Heart right ventricle (tissue), 16 donors: Measurements from ENCODE around the gene INAVA. TPM values are rescaled to one million over a fixed set of nuclear protein-coding genes. Genes with fewer than 3 reads are reported as not detected.

Source experiments
- ATAC-seq, 8 donors: fragments of 200-7000 bp; cut with Tn5 transposase; one replicate each; pipeline ENCODE4 v1.9.1; 2020; ENCODE audit warnings: mild to moderate bottlenecking in 8 of 8, moderate library complexity in 8 of 8, moderate number of reproducible peaks in 1 of 8
- DNase-seq, 2 donors: peaks; one replicate each; pipeline ENCODE4 v3.0.0-alpha.2; 2020
- H3K27ac ChIP-seq, 10 donors: fragments of 200-600 bp; sonication (generic) in 2 of 10; one replicate each; pipeline versions ENCODE4 v1.5.0 to v1.8.0; 2020 to 2022; ENCODE audit warnings: mild to moderate bottlenecking in 3 of 10
- H3K27me3 ChIP-seq, 7 donors: fragments of 200-600 bp; one replicate each; pipeline ENCODE4 v1.8.0; 2021 to 2022; ENCODE audit warnings: mild to moderate bottlenecking in 2 of 7
- H3K36me3 ChIP-seq, 9 donors: fragments of 200-600 bp; sonication (generic) in 1 of 9; one replicate each; pipeline versions ENCODE4 v1.5.0 to v1.8.0; 2020 to 2022; ENCODE audit warnings: mild to moderate bottlenecking in 2 of 9
- H3K4me1 ChIP-seq, 9 donors: fragments of 200-600 bp; sonication (generic) in 1 of 9; one replicate each; pipeline versions ENCODE4 v1.5.0 to v1.8.0; 2020 to 2022; ENCODE audit warnings: mild to moderate bottlenecking in 4 of 9
- H3K4me3 ChIP-seq, 10 donors: fragments of 200-600 bp; sonication (generic) in 2 of 10; one replicate each; pipeline versions ENCODE4 v1.5.0 to v1.8.0; 2020 to 2022; ENCODE audit warnings: mild to moderate bottlenecking in 7 of 10, moderate library complexity in 2 of 10
- H3K9me3 ChIP-seq, 11 donors: fragments of 200-600 bp in 10 of 11; sonication (generic) in 2 of 11; one replicate each; pipeline versions ENCODE4 v1.5.0 to v1.8.0; 2013 to 2022; ENCODE audit warnings: mild to moderate bottlenecking in 2 of 11, control low read depth in 1 of 11, moderate library complexity in 1 of 11
- CTCF ChIP-seq, 9 donors: fragments of 200-600 bp; sonication (generic) in 2 of 9; IDR thresholded peaks; one replicate each; pipeline versions ENCODE4 v1.5.0 to v1.8.0; 2021 to 2022; ENCODE audit warnings: antibody characterized with exemption in 9 of 9, mild to moderate bottlenecking in 5 of 9, moderate library complexity in 1 of 9
- WGBS, 2 donors: extraction: QIAGEN DNeasy Blood & Tissue Kit; methylation state at CpG; one replicate each; pipeline ENCODE4 v1.1.7; 2013; ENCODE audit warnings: inconsistent platforms in 1 of 2; 5-methylcytosine and 5-hydroxymethylcytosine counted together
- intact Hi-C, 10 donors: fragments of 100-400 bp; cut with DNase I; formaldehyde crosslinking; loops; one replicate each; pipeline versions ENCODE4 v1.11.1 to v1.14.2; 2022
- polyA plus RNA-seq, 2 donors: library from polyadenylated mRNA; stranded (reverse); fragments of 200-250 nt; gene quantifications; one replicate each; pipeline ENCODE4 v1.2.3, GENCODE V29; 2013
- total RNA-seq, 10 donors: library from RNA; stranded (reverse); fragmentation: NEBNext Ultra II Directional in 3 of 10; extraction: Animal tissue kit (Norgen Biotek cat#: 25700) in 3 of 10; gene quantifications; one replicate each; pipeline versions ENCODE4 v1.2.1 to v1.2.4, GENCODE V29; 2021 to 2023
- donor health status: Arrhythmogenic right ventricular cardiomyopathy.
- donor health status: ischemic (EF 13 %, LVEDD 7.1; RV severe dilation, severe dysfunction).
- donor health status: healthy with polysubstance abuse.
- donor health status: DM: no; HTN: yes; CAD: no.
- donor health status: DM: no; HTN: no; CAD: no.
- donor health status: ischemic (EF 25% LVEDD 6.9; RV normal size, moderate dysfunction).
- donor health status: ischemic (EF 25% LVEDD 5.7; RV mildly dilated, moderate dysfunction).
- donor health status: healthy.
- donor health status: DM: yes; HTN: yes; CAD: no.
- donor health status: Ischemic cardiomyopathy.
- donor health status: ischemic (EF 35%, LVEDD 5.7; RV mildly dilated, moderate dysfunction).
- donor health status: nonischemic (EF 11% LVEDD 7.7; RV severe dilation, severe dysfunction).
- donor health status: DM: yes; HTN: yes; CAD: no.
- donor health status: PGD.
- donor health status: ischemic (EF 29% LVEDD 5.4; RV normal size, mild dysfunction).
- donor health status: nonischemic (EF 23%, LVEDD 6.1; RV moderate dilation, normal function).

INAVA gene
- total and polyA plus RNA-seq, 12 donors: 0.01 to 0.29 (median 0.11) TPM; not detected in 7

- Histone ChIP-seq H3K36me3 (no peaks in the 10 kb centered on the region), H3K27me3 (peaks cover 0 to 32% (median 22%) of the 10 kb centered on the region in 7 donors), H3K4me3 (no peak overlapping the region), H3K9me3 (no peaks in the 10 kb centered on the region), H3K27ac (no peak overlapping the region), H3K4me1 (peaks cover 4 to 16% (median 10%) of the 10 kb centered on the region in 9 donors)
- ATAC-seq (no peak), DNase-seq (no peak)
- WGBS, 2 donors: 88 to 89% methylated on average over 9 of the region's 9 CpGs
- intact Hi-C loops: no loop called here
- TF ChIP-seq CTCF (IDR thresholded peaks at IDR 0.05): no peak
These were observed 1.3 kb downstream of the INAVA start for GRCh38 chr1:200895801-200896530.

GRCh38 chr1:200896531-200897196 is 2.0 kb downstream of the INAVA start:
- no peak for DNase-seq
- H3K27ac ChIP-seq: no peak overlapping the region
- no peaks in the 10 kb centered on the region for H3K9me3 ChIP-seq
- no peak overlapping the region for H3K4me3 ChIP-seq
- no peak for TF ChIP-seq CTCF (IDR thresholded peaks at IDR 0.05)
- intact Hi-C loops: no loop called here
- whole genome bisulfite sequencing, 2 donors: 78 to 82% methylated on average over 10 of the region's 10 CpGs
- no peaks in the 10 kb centered on the region for H3K36me3 ChIP-seq
- H3K4me1 ChIP-seq: peaks cover 0 to 9% (median 3%) of the 10 kb centered on the region in 9 donors
- H3K27me3 ChIP-seq: peaks cover 0 to 25% (median 16%) of the 10 kb centered on the region in 7 donors
- ATAC-seq: no peak

GRCh38 chr1:200897259-200897658 is 2.6 kb downstream of the INAVA start:
- Histone ChIP-seq H3K9me3 (no peaks in the 10 kb centered on the region), H3K4me1 (peaks cover 0 to 4% (median 0%) of the 10 kb centered on the region in 9 donors), H3K27ac (no peak overlapping the region), H3K4me3 (no peak overlapping the region), H3K27me3 (peaks cover 0 to 20% (median 10%) of the 10 kb centered on the region in 7 donors), H3K36me3 (no peaks in the 10 kb centered on the region)
- WGBS, 2 donors: 87 to 92% methylated on average over 5 of the region's 5 CpGs
- DNase-seq (no peak), ATAC-seq (no peak)
- no peak for TF ChIP-seq CTCF (IDR thresholded peaks at IDR 0.05)
- intact Hi-C loops: no loop called here

GRCh38 chr1:200899015-200899386 is 4.3 kb downstream of the INAVA start:
- 64 to 76% methylated on average over 3 of the region's 3 CpGs for WGBS, 2 donors
- Histone ChIP-seq H3K27ac (no peak overlapping the region), H3K4me1 (peaks cover 0 to 5% (median 0%) of the 10 kb centered on the region in 9 donors), H3K27me3 (peaks cover 0 to 8% (median 2%) of the 10 kb centered on the region in 7 donors), H3K36me3 (no peaks in the 10 kb centered on the region), H3K9me3 (no peaks in the 10 kb centered on the region), H3K4me3 (no peak overlapping the region)
- intact Hi-C loops: no loop called here
- no peak for TF ChIP-seq CTCF (IDR thresholded peaks at IDR 0.05)
- no peak for DNase-seq
- no peak for ATAC-seq
